Right atrium auricular region (tissue), 2 donors: ENCODE results near the gene ALG2. TPM values are rescaled to one million over a fixed set of nuclear protein-coding genes. Genes with fewer than 3 reads are reported as not detected.

Source experiments
- DNase-seq: peaks from one replicate; pipeline ENCODE4 v3.0.0-alpha.2; 2019; ENCODE audit warnings: low spot score
- H3K27ac ChIP-seq, 2 donors: fragments of 200-600 bp; sonication (generic); 1 replicate in 1 of 2; 2 replicates in 1 of 2; pipeline ENCODE4 v1.5.1; 2016 to 2019
- H3K27me3 ChIP-seq, 2 donors: fragments of 200-600 bp; sonication (generic); one replicate each; pipeline versions ENCODE4 v1.5.1 to v1.6.0; 2017 to 2019
- H3K36me3 ChIP-seq: fragments of 200-600 bp; sonication (generic); one replicate; pipeline ENCODE4 v1.5.1; 2016
- H3K4me1 ChIP-seq, 2 donors: fragments of 200-600 bp; sonication (generic); one replicate each; pipeline versions ENCODE4 v1.5.1 to v1.6.0; 2017 to 2019
- H3K4me3 ChIP-seq, 2 donors: fragments of 200-600 bp; sonication (generic); 1 replicate in 1 of 2; 2 replicates in 1 of 2; pipeline ENCODE4 v1.5.1; 2017 to 2019; ENCODE audit warnings: mild to moderate bottlenecking in 1 of 2, moderate library complexity in 1 of 2
- H3K9me3 ChIP-seq, 2 donors: fragments of 200-600 bp; sonication (generic); one replicate each; pipeline ENCODE4 v1.5.1; 2019
- total RNA-seq, 2 donors: library from RNA; depleted of rRNA; stranded (reverse); fragments of >200 nt; gene quantifications; one replicate each; pipeline ENCODE4 v1.1.0, GENCODE V29; 2016
- TF ChIP-seq, protein P1 (sequence below), 2 donors: fragments of 200-600 bp; sonication (generic); IDR thresholded peaks; one replicate each; pipeline ENCODE4 v1.5.1; 2019; ENCODE audit warnings: antibody characterized with exemption in 2 of 2

The ALG2 gene
- total RNA-seq, 2 donors from 2014 or later, result 21.6 to 26.2 TPM

DNA sequence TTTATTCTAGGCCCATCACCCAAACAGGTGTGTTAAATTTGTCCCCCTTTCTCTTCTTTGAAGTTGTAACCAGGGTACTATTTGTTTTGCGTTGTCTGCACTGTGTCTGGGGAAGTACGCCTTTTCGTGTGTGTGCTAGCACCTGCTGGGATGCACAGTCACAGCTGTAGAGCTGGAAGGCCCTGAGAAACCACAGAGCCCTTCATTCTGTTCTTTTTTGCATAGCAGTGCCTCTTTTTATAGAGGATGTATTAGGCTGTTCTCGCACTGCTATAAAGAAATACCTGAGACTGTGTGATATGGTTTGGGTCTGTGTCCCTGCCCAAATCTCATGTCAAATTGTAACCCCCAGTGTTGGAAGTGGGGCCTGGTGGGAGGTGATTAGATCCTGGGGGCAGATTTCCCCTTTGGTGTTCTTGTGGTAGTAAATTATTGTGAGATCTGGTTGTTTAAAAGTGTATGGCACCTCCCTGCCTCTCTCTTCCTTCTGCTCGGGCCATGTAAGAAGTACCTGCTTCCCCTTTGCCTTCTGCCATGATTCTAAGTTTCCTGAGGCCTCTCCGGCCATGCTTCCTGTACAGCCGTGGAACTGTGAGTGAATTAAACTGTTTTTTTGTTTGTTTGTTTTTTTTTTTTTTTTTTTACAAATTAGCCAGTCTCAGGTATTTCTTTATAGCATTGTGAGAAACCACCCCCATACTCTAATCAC, 14.3 kb upstream of the ALG2 start:
- Histone ChIP-seq H3K27ac (no peak overlapping the region), H3K36me3 (peaks cover 19% of the 10 kb centered on the region), H3K4me3 (no peak overlapping the region), H3K27me3 (no peaks in the 10 kb centered on the region), H3K4me1 (peaks cover 0 to 17% of the 10 kb centered on the region in 2 donors), H3K9me3 (no peaks in the 10 kb centered on the region)
- no peak for DNase-seq
- TF ChIP-seq, protein P1, sequence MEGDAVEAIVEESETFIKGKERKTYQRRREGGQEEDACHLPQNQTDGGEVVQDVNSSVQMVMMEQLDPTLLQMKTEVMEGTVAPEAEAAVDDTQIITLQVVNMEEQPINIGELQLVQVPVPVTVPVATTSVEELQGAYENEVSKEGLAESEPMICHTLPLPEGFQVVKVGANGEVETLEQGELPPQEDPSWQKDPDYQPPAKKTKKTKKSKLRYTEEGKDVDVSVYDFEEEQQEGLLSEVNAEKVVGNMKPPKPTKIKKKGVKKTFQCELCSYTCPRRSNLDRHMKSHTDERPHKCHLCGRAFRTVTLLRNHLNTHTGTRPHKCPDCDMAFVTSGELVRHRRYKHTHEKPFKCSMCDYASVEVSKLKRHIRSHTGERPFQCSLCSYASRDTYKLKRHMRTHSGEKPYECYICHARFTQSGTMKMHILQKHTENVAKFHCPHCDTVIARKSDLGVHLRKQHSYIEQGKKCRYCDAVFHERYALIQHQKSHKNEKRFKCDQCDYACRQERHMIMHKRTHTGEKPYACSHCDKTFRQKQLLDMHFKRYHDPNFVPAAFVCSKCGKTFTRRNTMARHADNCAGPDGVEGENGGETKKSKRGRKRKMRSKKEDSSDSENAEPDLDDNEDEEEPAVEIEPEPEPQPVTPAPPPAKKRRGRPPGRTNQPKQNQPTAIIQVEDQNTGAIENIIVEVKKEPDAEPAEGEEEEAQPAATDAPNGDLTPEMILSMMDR (IDR thresholded peaks at IDR 0.05), result no peak

GRCh38 chr9:99235069-99235468, 13.3 kb upstream of the ALG2 start:
- peaks cover 26% of the 10 kb centered on the region for H3K36me3 ChIP-seq
- H3K4me1 ChIP-seq, result peaks cover 0 to 11% of the 10 kb centered on the region in 2 donors
- H3K27ac ChIP-seq, result no peak overlapping the region

DNA sequence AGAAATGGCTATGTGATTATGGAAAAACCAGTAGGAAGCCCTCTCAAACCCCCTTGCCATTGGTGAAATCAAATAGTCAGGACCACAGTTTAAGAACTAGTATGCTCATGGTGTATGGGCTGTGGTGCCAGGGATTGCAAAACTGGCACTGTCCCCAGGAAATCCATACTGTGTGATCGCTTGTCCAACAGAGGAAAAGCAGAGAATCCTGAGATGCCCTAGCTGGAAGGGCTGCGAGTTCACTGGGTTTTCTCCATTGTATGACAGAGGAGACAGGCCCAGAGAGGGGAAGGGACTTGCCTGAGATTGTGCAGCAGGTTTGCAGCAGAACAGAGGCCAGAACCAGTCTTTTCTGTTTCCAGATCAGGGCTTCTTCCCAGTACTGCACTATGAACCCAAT, 12.9 kb upstream of the ALG2 start:
- Histone ChIP-seq H3K27ac (no peak overlapping the region), H3K36me3 (peaks cover 31% of the 10 kb centered on the region), H3K27me3 (no peaks in the 10 kb centered on the region), H3K4me1 (peaks cover 0 to 6% of the 10 kb centered on the region in 2 donors), H3K4me3 (no peak overlapping the region), H3K9me3 (no peaks in the 10 kb centered on the region)
- no peak for DNase-seq
- TF ChIP-seq, protein P1 (IDR thresholded peaks at IDR 0.05), result no peak

More at GRCh38 chr9:99235069-99235468, 13.3 kb upstream of the ALG2 start:
- TF ChIP-seq, protein P1 (IDR thresholded peaks at IDR 0.05), result no peak
- H3K9me3 ChIP-seq, result no peaks in the 10 kb centered on the region
- no peak overlapping the region for H3K4me3 ChIP-seq
- DNase-seq, result no peak
- H3K27me3 ChIP-seq, result no peaks in the 10 kb centered on the region

DNA sequence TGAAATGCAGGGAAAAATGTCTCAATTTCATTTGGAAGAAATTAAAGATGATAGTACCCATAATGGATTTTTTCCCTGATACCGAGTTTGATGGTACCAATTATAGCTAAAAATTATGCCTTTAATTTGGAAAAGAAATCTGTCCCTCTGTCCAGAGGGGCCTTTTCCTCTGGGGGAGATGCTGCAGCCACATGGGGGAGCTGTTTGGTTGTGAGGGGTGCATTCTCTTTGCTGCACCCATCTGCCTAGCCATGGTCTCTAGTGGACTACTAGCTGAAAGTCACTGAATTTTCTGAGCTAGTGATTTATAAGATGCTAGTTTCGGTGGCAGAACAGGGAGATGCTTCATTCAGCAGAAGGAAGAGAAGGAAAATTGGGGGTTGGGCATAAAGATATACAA, 10.0 kb upstream of the ALG2 start:
- H3K36me3 ChIP-seq, result peaks cover 50% of the 10 kb centered on the region
- H3K4me3 ChIP-seq, result no peak overlapping the region
- no peak overlapping the region for H3K27ac ChIP-seq
- no peaks in the 10 kb centered on the region for H3K4me1 ChIP-seq
- TF ChIP-seq, protein P1 (IDR thresholded peaks at IDR 0.05), result peak in 1 of 2 donors; percentile 65
- no peak for DNase-seq
- H3K9me3 ChIP-seq, result no peaks in the 10 kb centered on the region
- no peaks in the 10 kb centered on the region for H3K27me3 ChIP-seq

GRCh38 chr9:99230206-99230605, 8.5 kb upstream of the ALG2 start:
- Histone ChIP-seq H3K27me3 (no peaks in the 10 kb centered on the region), H3K36me3 (peaks cover 50% of the 10 kb centered on the region), H3K9me3 (no peaks in the 10 kb centered on the region), H3K27ac (no peak overlapping the region), H3K4me3 (no peak overlapping the region), H3K4me1 (peaks cover 0 to 15% of the 10 kb centered on the region in 2 donors)
- TF ChIP-seq, protein P1 (IDR thresholded peaks at IDR 0.05), result no peak
- DNase-seq, result no peak

DNA sequence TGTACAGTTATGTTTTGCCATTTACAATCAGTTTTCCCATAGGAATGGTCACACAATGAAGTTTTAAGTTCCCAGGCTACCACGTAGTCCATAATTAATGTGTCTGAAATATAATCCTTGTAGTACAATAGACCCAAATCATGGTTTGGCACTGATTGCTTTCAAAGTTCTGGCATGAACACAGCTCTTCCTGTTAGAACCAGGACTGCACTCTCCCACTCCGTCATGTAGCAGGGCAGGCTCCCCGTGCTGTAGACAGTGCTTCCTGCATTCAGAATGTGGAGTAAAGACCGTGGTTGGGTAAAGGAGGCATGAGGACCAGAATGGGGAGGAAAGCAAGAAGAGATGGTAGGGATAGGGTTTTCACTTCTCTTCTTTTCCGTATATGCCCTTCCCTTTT, 4.3 kb upstream of the ALG2 start:
- Histone ChIP-seq H3K9me3 (no peaks in the 10 kb centered on the region), H3K27ac (no peak overlapping the region), H3K4me1 (peaks cover 3 to 43% of the 10 kb centered on the region in 2 donors), H3K36me3 (peaks cover 41% of the 10 kb centered on the region), H3K27me3 (no peaks in the 10 kb centered on the region), H3K4me3 (no peak overlapping the region)
- no peak for DNase-seq
- TF ChIP-seq, protein P1 (IDR thresholded peaks at IDR 0.05), result no peak
